COLO668 (cell line): ENCODE data around the gene GABRB2.

Experiments used
- DNase-seq: peaks from one replicate; lab custom pipeline; 2025; ENCODE audit not compliant: unreplicated experiment; lab: John Stamatoyannopoulos, UW

Gene GABRB2

GRCh38 chr5:161481922-161482321, 64.6 kb downstream of the GABRB2 start:
- DNase-seq = no peak

GRCh38 chr5:161471211-161471950, 75.1 kb downstream of the GABRB2 start:
- DNase-seq = no peak

GRCh38 chr5:161467703-161468102, 78.8 kb downstream of the GABRB2 start:
- DNase-seq = no peak

GRCh38 chr5:161460741-161461140, 85.8 kb downstream of the GABRB2 start:
- DNase-seq = no peak

- no peak for DNase-seq
These were observed 99.9 kb downstream of the GABRB2 start for GRCh38 chr5:161446655-161447054.

GRCh38 chr5:161442471-161442870, 104.1 kb downstream of the GABRB2 start:
- DNase-seq = no peak

- DNase-seq = no peak
These were observed 113.7 kb downstream of the GABRB2 start for GRCh38 chr5:161432798-161433197.

GRCh38 chr5:161431963-161432362, 114.6 kb downstream of the GABRB2 start:
- DNase-seq = no peak

- DNase-seq = no peak
These were observed 125.5 kb downstream of the GABRB2 start for GRCh38 chr5:161421067-161421466.

- no peak for DNase-seq
These were observed 126.0 kb downstream of the GABRB2 start for GRCh38 chr5:161420521-161420920.

GRCh38 chr5:161414896-161415295, 131.6 kb downstream of the GABRB2 start:
- DNase-seq = no peak

GRCh38 chr5:161414037-161414436, 132.5 kb downstream of the GABRB2 start:
- no peak for DNase-seq

- DNase-seq = no peak
These were observed 133.7 kb downstream of the GABRB2 start for GRCh38 chr5:161412792-161413191.

- DNase-seq = no peak
These were observed 135.4 kb downstream of the GABRB2 start for GRCh38 chr5:161411156-161411555.

- no peak for DNase-seq
These were observed 135.9 kb downstream of the GABRB2 start for GRCh38 chr5:161410640-161411039.

- DNase-seq = no peak
These were observed 137.1 kb downstream of the GABRB2 start for GRCh38 chr5:161409471-161409870.

GRCh38 chr5:161406880-161407279, 139.6 kb downstream of the GABRB2 start:
- no peak for DNase-seq

- DNase-seq = no peak
These were observed 142.5 kb downstream of the GABRB2 start for GRCh38 chr5:161403996-161404395.

GRCh38 chr5:161403121-161403520, 143.4 kb downstream of the GABRB2 start:
- no peak for DNase-seq

GRCh38 chr5:161400583-161400982, 145.9 kb downstream of the GABRB2 start:
- DNase-seq = no peak

- DNase-seq = no peak
These were observed 146.4 kb downstream of the GABRB2 start for GRCh38 chr5:161399996-161400562.

- no peak for DNase-seq
These were observed 149.1 kb downstream of the GABRB2 start for GRCh38 chr5:161397448-161397847.

GRCh38 chr5:161396171-161396570, 150.4 kb downstream of the GABRB2 start:
- no peak for DNase-seq
